Tibial nerve (tissue), 4 donors: ENCODE data around the gene TUBGCP2.

Experiments used
- CTCF ChIP-seq, 5 experiments: fragments of 200-600 bp in 3 of 5; fragments of 450-650 bp in 2 of 5; sonication (generic) in 3 of 5; IDR thresholded peaks; one replicate each; pipeline ENCODE4 v1.5.1; 2016 to 2019; ENCODE audit warnings: antibody characterized with exemption in 5 of 5, mild to moderate bottlenecking in 3 of 5, moderate library complexity in 2 of 5
- EP300 ChIP-seq, 2 donors: sonication (generic); formaldehyde crosslinking; IDR thresholded peaks; one replicate each; pipeline ENCODE4 v1.6.1; 2017; ENCODE audit warnings: antibody characterized with exemption in 2 of 2, mild to moderate bottlenecking in 1 of 2
- POLR2A ChIP-seq, 2 donors: fragments of 450-650 bp; IDR thresholded peaks; one replicate each; pipeline ENCODE4 v1.6.1; 2017; ENCODE audit warnings: antibody characterized with exemption in 2 of 2, mild to moderate bottlenecking in 2 of 2, moderate library complexity in 2 of 2

GRCh38 chr10:133294189-133294588, 14.5 kb downstream of the TUBGCP2 start:
- peak in 1 of 2 donors; percentile 42 for TF ChIP-seq EP300 (IDR thresholded peaks at IDR 0.05)
- TF ChIP-seq POLR2A (IDR thresholded peaks at IDR 0.05) = no peak
- TF ChIP-seq CTCF (IDR thresholded peaks at IDR 0.05) = no peak
